ENCODE measurements around the gene PLD6.

PLD6 gene

GRCh38 chr17:17237026-17237799 lies 31.1 kb upstream of the PLD6 start, which contains the start of gene FLCN:
FLCN (minus strand) TSS chr17:17237168; CDS start chr17:17228137, 9,031 bp downstream.
- H3K9me3 ChIP-seq (ENCODE audit: control insufficient read depth in 5 of 5, low read length in 5 of 5), result no peaks in the 10 kb centered on the region
- peaks cover 5 to 37% (median 29%) of the 10 kb centered on the region in 5 donors for H3K4me1 ChIP-seq (ENCODE audit: control insufficient read depth in 5 of 5, insufficient read depth in 5 of 5, low read length in 5 of 5)
- peak within 1 kb of the TSS; percentile 98 for H3K27ac ChIP-seq (ENCODE audit: low read depth, low read length)
- peak within 1 kb of the TSS; percentile 82 to 99 (median 90) for H3K4me3 ChIP-seq (ENCODE audit: low read depth in 1 of 5, low read length in 5 of 5)
- H3K27me3 ChIP-seq (ENCODE audit: control insufficient read depth in 5 of 5, insufficient read depth in 4 of 5, low read length in 5 of 5), result no peaks in the 10 kb centered on the region
- H3K36me3 ChIP-seq (ENCODE audit: control insufficient read depth in 5 of 5, insufficient read depth in 5 of 5, low read length in 5 of 5), result peaks cover 0 to 8% (median 7%) of the 10 kb centered on the region in 5 donors
- H3K9ac ChIP-seq (ENCODE audit: low read length in 5 of 5), result peak within 1 kb of the TSS; percentile 65 to 99 (median 97)

- H3K9me3 ChIP-seq (ENCODE audit: control insufficient read depth in 5 of 5, low read length in 5 of 5), result no peaks in the 10 kb centered on the region
- H3K4me3 ChIP-seq (ENCODE audit: low read depth in 1 of 5, low read length in 5 of 5), result peak overlapping the region; percentile 82 to 99 (median 90)
- peaks cover 0 to 15% (median 14%) of the 10 kb centered on the region in 5 donors for H3K36me3 ChIP-seq (ENCODE audit: control insufficient read depth in 5 of 5, insufficient read depth in 5 of 5, low read length in 5 of 5)
- H3K4me1 ChIP-seq (ENCODE audit: control insufficient read depth in 5 of 5, insufficient read depth in 5 of 5, low read length in 5 of 5), result peaks cover 5 to 37% (median 29%) of the 10 kb centered on the region in 5 donors
- H3K27me3 ChIP-seq (ENCODE audit: control insufficient read depth in 5 of 5, insufficient read depth in 4 of 5, low read length in 5 of 5), result no peaks in the 10 kb centered on the region
- H3K9ac ChIP-seq (ENCODE audit: low read length in 5 of 5), result peak overlapping the region; percentile 65 to 99 (median 97)
- peak overlapping the region; percentile 98 for H3K27ac ChIP-seq (ENCODE audit: low read depth, low read length)
Measured at GRCh38 chr17:17236295-17237025, 30.3 kb upstream of the PLD6 start.

- peak overlapping the region; percentile 65 to 99 (median 97) for H3K9ac ChIP-seq (ENCODE audit: low read length in 5 of 5)
- H3K36me3 ChIP-seq (ENCODE audit: control insufficient read depth in 5 of 5, insufficient read depth in 5 of 5, low read length in 5 of 5), result peaks cover 0 to 24% (median 20%) of the 10 kb centered on the region in 5 donors
- H3K9me3 ChIP-seq (ENCODE audit: control insufficient read depth in 5 of 5, low read length in 5 of 5), result no peaks in the 10 kb centered on the region
- H3K4me3 ChIP-seq (ENCODE audit: low read depth in 1 of 5, low read length in 5 of 5), result peak overlapping the region; percentile 82 to 99 (median 90)
- peak overlapping the region; percentile 98 for H3K27ac ChIP-seq (ENCODE audit: low read depth, low read length)
- H3K27me3 ChIP-seq (ENCODE audit: control insufficient read depth in 5 of 5, insufficient read depth in 4 of 5, low read length in 5 of 5), result no peaks in the 10 kb centered on the region
- peaks cover 5 to 37% (median 29%) of the 10 kb centered on the region in 5 donors for H3K4me1 ChIP-seq (ENCODE audit: control insufficient read depth in 5 of 5, insufficient read depth in 5 of 5, low read length in 5 of 5)
Measured at GRCh38 chr17:17235212-17236174, 29.4 kb upstream of the PLD6 start.

GRCh38 chr17:17232303-17232621 lies 26.1 kb upstream of the PLD6 start:
- Histone ChIP-seq H3K36me3 (ENCODE audit: control insufficient read depth in 5 of 5, insufficient read depth in 5 of 5, low read length in 5 of 5) (peaks cover 0 to 57% (median 52%) of the 10 kb centered on the region in 5 donors), H3K9me3 (ENCODE audit: control insufficient read depth in 5 of 5, low read length in 5 of 5) (no peaks in the 10 kb centered on the region), H3K4me3 (ENCODE audit: low read depth in 1 of 5, low read length in 5 of 5) (no peak overlapping the region), H3K27ac (ENCODE audit: low read depth, low read length) (no peak overlapping the region), H3K9ac (ENCODE audit: low read length in 5 of 5) (no peak overlapping the region), H3K27me3 (ENCODE audit: control insufficient read depth in 5 of 5, insufficient read depth in 4 of 5, low read length in 5 of 5) (no peaks in the 10 kb centered on the region), H3K4me1 (ENCODE audit: control insufficient read depth in 5 of 5, insufficient read depth in 5 of 5, low read length in 5 of 5) (peaks cover 5 to 47% (median 35%) of the 10 kb centered on the region in 5 donors)

GRCh38 chr17:17231621-17232302 lies 25.6 kb upstream of the PLD6 start:
- H3K27ac ChIP-seq (ENCODE audit: low read depth, low read length), result no peak overlapping the region

GRCh38 chr17:17229416-17230384 lies 23.6 kb upstream of the PLD6 start:
- Histone ChIP-seq H3K36me3 (ENCODE audit: control insufficient read depth in 5 of 5, insufficient read depth in 5 of 5, low read length in 5 of 5) (peaks cover 0 to 82% (median 78%) of the 10 kb centered on the region in 5 donors), H3K27me3 (ENCODE audit: control insufficient read depth in 5 of 5, insufficient read depth in 4 of 5, low read length in 5 of 5) (no peaks in the 10 kb centered on the region), H3K27ac (ENCODE audit: low read depth, low read length) (no peak overlapping the region), H3K4me3 (ENCODE audit: low read depth in 1 of 5, low read length in 5 of 5) (no peak overlapping the region), H3K9ac (ENCODE audit: low read length in 5 of 5) (no peak overlapping the region), H3K4me1 (ENCODE audit: control insufficient read depth in 5 of 5, insufficient read depth in 5 of 5, low read length in 5 of 5) (peaks cover 0 to 29% (median 19%) of the 10 kb centered on the region in 5 donors), H3K9me3 (ENCODE audit: control insufficient read depth in 5 of 5, low read length in 5 of 5) (no peaks in the 10 kb centered on the region)

More at GRCh38 chr17:17231621-17232302, 25.6 kb upstream of the PLD6 start:
- Histone ChIP-seq H3K9ac (ENCODE audit: low read length in 5 of 5) (no peak overlapping the region), H3K27me3 (ENCODE audit: control insufficient read depth in 5 of 5, insufficient read depth in 4 of 5, low read length in 5 of 5) (no peaks in the 10 kb centered on the region), H3K36me3 (ENCODE audit: control insufficient read depth in 5 of 5, insufficient read depth in 5 of 5, low read length in 5 of 5) (peaks cover 0 to 62% (median 57%) of the 10 kb centered on the region in 5 donors), H3K9me3 (ENCODE audit: control insufficient read depth in 5 of 5, low read length in 5 of 5) (no peaks in the 10 kb centered on the region), H3K4me3 (ENCODE audit: low read depth in 1 of 5, low read length in 5 of 5) (no peak overlapping the region), H3K4me1 (ENCODE audit: control insufficient read depth in 5 of 5, insufficient read depth in 5 of 5, low read length in 5 of 5) (peaks cover 5 to 47% (median 35%) of the 10 kb centered on the region in 5 donors)

- Histone ChIP-seq H3K9ac (ENCODE audit: low read length in 5 of 5) (no peak overlapping the region), H3K9me3 (ENCODE audit: control insufficient read depth in 5 of 5, low read length in 5 of 5) (no peaks in the 10 kb centered on the region), H3K27ac (ENCODE audit: low read depth, low read length) (peak overlapping the region; percentile 2), H3K27me3 (ENCODE audit: control insufficient read depth in 5 of 5, insufficient read depth in 4 of 5, low read length in 5 of 5) (no peaks in the 10 kb centered on the region), H3K4me1 (ENCODE audit: control insufficient read depth in 5 of 5, insufficient read depth in 5 of 5, low read length in 5 of 5) (peaks cover 0 to 23% (median 13%) of the 10 kb centered on the region in 5 donors), H3K4me3 (ENCODE audit: low read depth in 1 of 5, low read length in 5 of 5) (no peak overlapping the region), H3K36me3 (ENCODE audit: control insufficient read depth in 5 of 5, insufficient read depth in 5 of 5, low read length in 5 of 5) (peaks cover 0 to 92% (median 88%) of the 10 kb centered on the region in 5 donors)
Measured at GRCh38 chr17:17228521-17229279, 22.6 kb upstream of the PLD6 start.
